HepG2 (cell line): ENCODE data around the gene RASSF10. TPM values are rescaled to one million over a fixed set of nuclear protein-coding genes. Genes with fewer than 3 reads are reported as not detected.

Source experiments
- ATAC-seq: fragments of 200-7000 bp; cut with Tn5 transposase; 3 replicates; pipeline ENCODE4 v1.9.1; 2020; ENCODE audit warnings: mild to moderate bottlenecking, moderate library complexity
- BruUV-seq: library from RNA; stranded (reverse); fragments of 400-500 nt; replicated peaks from 2 replicates; lab custom pipeline; 2021; lab: Mats Ljungman, UMichigan
- CTCF ChIA-PET: fragments of 300-600 bp; formaldehyde crosslinking; extraction: SDS; loops from one replicate; lab custom pipeline; 2021; ENCODE audit warnings: low total read pairs, inconsistent platforms, low intra/inter-chr PET ratio; lab: Yijun Ruan, JAX
- POLR2A ChIA-PET: fragments of 350-600 bp; sonication (Branson Sonifier 250); formaldehyde crosslinking; loops from one replicate; lab custom pipeline; 2020; ENCODE audit warnings: antibody characterized with exemption, inconsistent platforms; lab: Yijun Ruan, JAX
- DNase-seq: peaks from one replicate; pipeline ENCODE4 v3.0.0-alpha.2; 2015; ENCODE audit warnings: low spot score
- FAIRE-seq: peaks from 3 replicates; lab custom pipeline; 2011; peaks lifted over from hg19 to GRCh38; lab: Jason Lieb, UNC
- H2AFZ ChIP-seq: one replicate; pipeline ENCODE4 v1.6.1; 2011; ENCODE audit warnings: low read length, inconsistent platforms
- H3K27ac ChIP-seq: fragments of 300-600 bp; 3 replicates; pipeline ENCODE4 v1.8.0; 2011; ENCODE audit warnings: mixed run types, mild to moderate bottlenecking, mixed read lengths, low read length, inconsistent platforms; ENCODE audit not compliant: insufficient read depth; ENCODE audit errors: extremely low read length
- H3K27me3 ChIP-seq, 2 experiments: fragments of 200-600 bp in 1 of 2; 2 replicates in 1 of 2; 3 replicates in 1 of 2; pipeline versions ENCODE4 v1.6.0 to v1.8.0; 2011; ENCODE audit warnings: low read length in 2 of 2, mild to moderate bottlenecking in 2 of 2, moderate library complexity in 2 of 2, inconsistent platforms in 1 of 2; ENCODE audit not compliant: insufficient read depth in 2 of 2, control insufficient read depth in 1 of 2
- H3K36me3 ChIP-seq, 2 experiments: fragments of 200-600 bp in 1 of 2; replicated peaks in 1 of 2; 2 replicates in 1 of 2; 3 replicates in 1 of 2; pipeline versions ENCODE4 v1.5.1 to v1.8.0; 2011; ENCODE audit warnings: low read length in 2 of 2, inconsistent platforms in 1 of 2; ENCODE audit not compliant: insufficient read depth in 2 of 2, control insufficient read depth in 1 of 2
- H3K4me1 ChIP-seq: 2 replicates; pipeline ENCODE4 v1.5.1; 2012; ENCODE audit warnings: low read length, inconsistent platforms; ENCODE audit not compliant: insufficient read depth
- H3K4me2 ChIP-seq: 2 replicates; pipeline ENCODE4 v1.6.0; 2011; ENCODE audit warnings: low read depth, low read length, inconsistent platforms
- H3K4me3 ChIP-seq, 3 experiments: fragments of 200-600 bp in 1 of 3; sonication (generic), shearing (Covaris generic) in 1 of 3; replicated peaks in 1 of 3; 2 replicates each; pipeline ENCODE4 v1.5.1; 2011 to 2016; ENCODE audit warnings: low read length in 3 of 3, inconsistent platforms in 2 of 3, low read depth in 2 of 3, mild to moderate bottlenecking in 2 of 3, control low read depth in 1 of 3, mixed read lengths in 1 of 3; ENCODE audit not compliant: insufficient read depth in 1 of 3
- H3K79me2 ChIP-seq: one replicate; pipeline ENCODE4 v1.6.1; 2011; ENCODE audit warnings: low read length, inconsistent platforms; ENCODE audit not compliant: insufficient read depth
- H3K9ac ChIP-seq: 2 replicates; pipeline ENCODE4 v1.6.0; 2011; ENCODE audit warnings: mild to moderate bottlenecking, low read depth, low read length, inconsistent platforms; ENCODE audit not compliant: insufficient read depth
- H3K9me3 ChIP-seq: 2 replicates; pipeline ENCODE4 v1.5.1; 2012; ENCODE audit warnings: mild to moderate bottlenecking, low read length
- H4K20me1 ChIP-seq: 2 replicates; pipeline ENCODE4 v1.6.0; 2011; ENCODE audit warnings: inconsistent platforms, mild to moderate bottlenecking, low read length, moderate library complexity; ENCODE audit not compliant: insufficient read depth
- BATF2 ChIP-seq: sonication (generic); formaldehyde crosslinking; IDR thresholded peaks from 2 replicates; pipeline ENCODE4 v1.8.0; 2022; ENCODE audit warnings: mild to moderate bottlenecking, missing genetic modification reagents, moderate library complexity
- CBX1 ChIP-seq: IDR thresholded peaks from one replicate; pipeline ENCODE4 v1.6.1; 2016; ENCODE audit warnings: antibody characterized with exemption, low read depth
- HDAC2 ChIP-seq: sonication (generic); formaldehyde crosslinking; IDR thresholded peaks from 2 replicates; pipeline ENCODE4 v1.4.0; 2020; ENCODE audit warnings: missing genetic modification reagents
- SP140L ChIP-seq: sonication (generic); formaldehyde crosslinking; IDR thresholded peaks from 2 replicates; pipeline ENCODE4 v1.4.0; 2020; ENCODE audit warnings: missing genetic modification reagents, borderline replicate concordance
- STAT5B ChIP-seq: sonication (generic); formaldehyde crosslinking; IDR thresholded peaks from 2 replicates; pipeline ENCODE4 v1.4.0; 2020; ENCODE audit warnings: missing genetic modification reagents
- ZKSCAN8 ChIP-seq: IDR thresholded peaks from 2 replicates; pipeline ENCODE4 v1.6.1; 2016; ENCODE audit warnings: borderline replicate concordance, missing genetic modification reagents, missing compliant biosample characterization
- ZNF142 ChIP-seq: sonication (generic); formaldehyde crosslinking; IDR thresholded peaks from 2 replicates; pipeline ENCODE4 v1.4.0; 2020; ENCODE audit warnings: missing genetic modification reagents
- ZNF362 ChIP-seq: sonication (generic); formaldehyde crosslinking; IDR thresholded peaks from 2 replicates; pipeline ENCODE4 v1.4.0; 2020; ENCODE audit warnings: missing genetic modification reagents, mild to moderate bottlenecking, borderline replicate concordance
- ZNF607 ChIP-seq: sonication (generic); formaldehyde crosslinking; IDR thresholded peaks from 2 replicates; pipeline ENCODE4 v1.5.1; 2020; ENCODE audit warnings: missing genetic modification reagents, mild to moderate bottlenecking, borderline replicate concordance
- ZNF709 ChIP-seq: sonication (generic); formaldehyde crosslinking; IDR thresholded peaks from 2 replicates; pipeline ENCODE4 v1.5.0; 2020; ENCODE audit warnings: mild to moderate bottlenecking, missing genetic modification reagents
- WGBS: methylation state at CpG from one replicate; pipeline ENCODE4 v1.1.6; 2017; ENCODE audit warnings: low lambda C conversion rate; 5-methylcytosine and 5-hydroxymethylcytosine counted together
- in situ Hi-C: cut with HindIII; loops from 2 replicates; pipeline ENCODE4 v1.10.0; 2017; ENCODE audit warnings: low pct_unique_long_range_greater_than_20kb; ENCODE audit not compliant: extremely low pct_ligation_motif_present
- intact Hi-C: fragments of 100-400 bp; cut with micrococcal nuclease; formaldehyde crosslinking; loops from one replicate; pipeline ENCODE4 v1.10.0; 2022; ENCODE audit not compliant: unreplicated experiment
- polyA plus RNA-seq, 8 experiments: library from polyadenylated mRNA; depleted of rRNA in 3 of 8; stranded (reverse) in 7 of 8; unstranded in 1 of 8; fragments of >200 nt; fragmentation: Illumina TruSeq in 4 of 8; extraction: Trizol in 4 of 8; gene quantifications; 2 replicates each; pipeline versions ENCODE4 v1.2.1 to v1.2.3, GENCODE V29; 2011 to 2016; ENCODE audit warnings: low read depth in 4 of 8, missing spikeins in 1 of 8, mixed read lengths in 1 of 8; ENCODE audit not compliant: insufficient read depth in 1 of 8
- total RNA-seq, 5 experiments: library from RNA; depleted of rRNA; stranded (reverse); fragments of >200 nt; fragmentation: Illumina TruSeq; extraction: Trizol; gene quantifications; 2 replicates each; pipeline ENCODE4 v1.2.3, GENCODE V29; 2016; ENCODE audit warnings: low read depth in 1 of 5
- TF ChIP-seq, protein P1 (sequence below): IDR thresholded peaks from 2 replicates; pipeline ENCODE4 v1.6.1; 2016; ENCODE audit warnings: mild to moderate bottlenecking

RASSF10 gene
- total and polyA plus RNA-seq, 2 of the 13 experiments (the other 11 are each of a cell fraction or from before 2014, with no cell fraction given), result not detected

DNA sequence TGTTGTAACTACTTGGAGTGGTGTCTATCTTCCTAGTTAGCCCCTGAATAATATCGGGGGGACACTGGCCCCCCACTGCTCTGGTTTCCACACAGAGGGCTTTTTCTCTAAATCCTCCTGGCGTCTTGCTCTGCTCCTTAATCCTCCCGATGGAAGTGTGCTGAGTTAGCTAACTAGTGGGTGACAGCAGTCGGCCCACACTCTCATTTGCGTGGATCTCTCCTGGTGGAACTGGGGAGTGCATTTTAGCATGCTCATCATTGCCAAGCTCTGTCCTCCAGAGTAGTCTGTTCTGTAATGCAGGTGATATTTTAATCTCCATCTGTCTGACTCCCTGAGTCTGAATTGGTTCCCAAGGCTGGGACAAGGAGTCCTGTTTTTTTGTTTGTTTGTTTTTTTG lies 46.1 kb upstream of the RASSF10 start (continued):
- TF ChIP-seq BATF2 (CRISPR knock-in tag) (no peak), SP140L (no peak)

- WGBS, result 6% methylated on average over 13 of the region's 13 CpGs
- Histone ChIP-seq H3K9ac (no peak overlapping the region), H4K20me1 (no peaks in the 10 kb centered on the region), H3K79me2 (no peaks in the 10 kb centered on the region), H3K36me3 (no peaks in the 10 kb centered on the region), H3K27ac (no peak overlapping the region), H3K4me3 (no peak overlapping the region), H3K4me2 (peak overlapping the region; percentile 40), H2AFZ (no peak overlapping the region), H3K9me3 (no peaks in the 10 kb centered on the region), H3K4me1 (0 out of 2 replicates have a peak, but pooled peaks cover 10% of the 10 kb centered on the region), H3K27me3 (peaks cover 0 to 5% of the 10 kb centered on the region in 2 experiments; a peak in 1 of 5 replicates)
- peak; percentile 60 for DNase-seq
- in situ Hi-C loops, result loop anchor here (10.0 kb wide), 2 partner anchors 221 to 381 kb away; no protein-coding TSS in a partner anchor
- intact Hi-C loops, result loop anchor here (1.0 kb wide), 4 partner anchors 150 to 275 kb away; no protein-coding TSS in a partner anchor
- POLR2A ChIA-PET, result interaction anchor here (0.8 kb wide), 1 partner anchor 177 kb away, joined by 4 read pairs; no protein-coding TSS in a partner anchor
- BruUV-seq, result no TSS peak
- FAIRE-seq, result peak; percentile 42
- CTCF ChIA-PET, result interaction anchor here (1.3 to 3.6 kb wide), 5 partner anchors 49 to 275 kb away, joined by 3 to 42 read pairs (median 11); no protein-coding TSS in a partner anchor
- ATAC-seq, result peak; percentile 96
- TF ChIP-seq ZKSCAN8 (CRISPR knock-in tag) (no peak), CBX1 (no peak), HDAC2 (CRISPR knock-in tag) (peak; percentile 46; the same call in 1 of the 2 replicates), ZNF709 (CRISPR knock-in tag) (no peak), ZNF607 (CRISPR knock-in tag) (no peak), ZNF142 (CRISPR knock-in tag) (no peak), STAT5B (CRISPR knock-in tag) (no peak), ZNF362 (no peak)
- TF ChIP-seq, protein P1, sequence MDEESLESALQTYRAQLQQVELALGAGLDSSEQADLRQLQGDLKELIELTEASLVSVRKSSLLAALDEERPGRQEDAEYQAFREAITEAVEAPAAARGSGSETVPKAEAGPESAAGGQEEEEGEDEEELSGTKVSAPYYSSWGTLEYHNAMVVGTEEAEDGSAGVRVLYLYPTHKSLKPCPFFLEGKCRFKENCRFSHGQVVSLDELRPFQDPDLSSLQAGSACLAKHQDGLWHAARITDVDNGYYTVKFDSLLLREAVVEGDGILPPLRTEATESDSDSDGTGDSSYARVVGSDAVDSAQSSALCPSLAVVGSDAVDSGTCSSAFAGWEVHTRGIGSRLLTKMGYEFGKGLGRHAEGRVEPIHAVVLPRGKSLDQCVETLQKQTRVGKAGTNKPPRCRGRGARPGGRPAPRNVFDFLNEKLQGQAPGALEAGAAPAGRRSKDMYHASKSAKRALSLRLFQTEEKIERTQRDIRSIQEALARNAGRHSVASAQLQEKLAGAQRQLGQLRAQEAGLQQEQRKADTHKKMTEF, result peak; percentile 56; the same call in 1 of the 2 replicates
Observed at GRCh38 chr11:12963792-12964536, 45.2 kb upstream of the RASSF10 start.
